Osteoblast (primary cell): ENCODE measurements around the gene AGTRAP. TPM values are rescaled to one million over a fixed set of nuclear protein-coding genes. Genes with fewer than 3 reads are reported as not detected.

ENCODE experiments used
- DNase-seq: peaks from one replicate; pipeline ENCODE4 v3.0.0; 2011; ENCODE audit warnings: low spot score, mixed read lengths; ENCODE audit not compliant: insufficient read length; ENCODE audit errors: missing footprints
- H2AFZ ChIP-seq: 2 replicates; pipeline ENCODE4 v1.6.0; 2011; ENCODE audit warnings: mild to moderate bottlenecking, low read length
- H3K27ac ChIP-seq: 2 replicates; pipeline ENCODE4 v1.5.1; 2011; ENCODE audit warnings: mild to moderate bottlenecking, low read depth, low read length, moderate library complexity
- H3K27me3 ChIP-seq: 2 replicates; pipeline ENCODE4 v1.6.0; 2012; ENCODE audit warnings: mild to moderate bottlenecking, control low read depth, inconsistent platforms, low read length, moderate library complexity; ENCODE audit not compliant: insufficient read depth
- H3K36me3 ChIP-seq: 2 replicates; pipeline ENCODE4 v1.5.1; 2011; ENCODE audit warnings: mild to moderate bottlenecking, low read length, control low read depth, moderate library complexity; ENCODE audit not compliant: insufficient read depth
- H3K4me1 ChIP-seq: 2 replicates; pipeline ENCODE4 v1.5.1; 2011; ENCODE audit warnings: mild to moderate bottlenecking, low read length, control low read depth, moderate library complexity; ENCODE audit not compliant: insufficient read depth
- H3K4me2 ChIP-seq: 2 replicates; pipeline ENCODE4 v1.6.0; 2011; ENCODE audit warnings: mild to moderate bottlenecking, low read length; ENCODE audit not compliant: insufficient read depth
- H3K4me3 ChIP-seq: fragments of 200-600 bp; sonication (generic); 3 replicates; pipeline ENCODE4 v1.5.1; 2012; ENCODE audit warnings: mild to moderate bottlenecking, low read length, inconsistent platforms; ENCODE audit not compliant: insufficient read depth
- H3K79me2 ChIP-seq: 2 replicates; pipeline ENCODE4 v1.6.0; 2012; ENCODE audit warnings: mild to moderate bottlenecking, low read length, control low read depth, inconsistent platforms; ENCODE audit not compliant: insufficient read depth
- H3K9me3 ChIP-seq: 2 replicates; pipeline ENCODE4 v1.5.1; 2011; ENCODE audit warnings: low read depth, low read length, control low read depth
- H4K20me1 ChIP-seq: 2 replicates; pipeline ENCODE4 v1.6.0; 2012; ENCODE audit warnings: mild to moderate bottlenecking, low read length, control low read depth; ENCODE audit not compliant: insufficient read depth
- CTCF ChIP-seq: IDR thresholded peaks from 2 replicates; pipeline ENCODE4 v1.5.1; 2011; ENCODE audit warnings: mild to moderate bottlenecking, low read depth, low read length, moderate library complexity; ENCODE audit errors: extremely low read depth
- total RNA-seq: library from RNA; depleted of rRNA; stranded (reverse); fragments of >200 nt; gene quantifications from 2 replicates; pipeline ENCODE4 v1.2.3, GENCODE V29; 2012

Gene AGTRAP
- total RNA-seq, 1 donor, result 56.5 TPM

- DNase-seq, result peak; percentile 19
- peaks cover 17% of the 10 kb centered on the region for H3K79me2 ChIP-seq
- no peak for TF ChIP-seq CTCF
- H3K4me2 ChIP-seq, result no peak overlapping the region
- peaks cover 48% of the 10 kb centered on the region for H4K20me1 ChIP-seq
- no peak overlapping the region for H2AFZ ChIP-seq
- no peak overlapping the region for H3K27ac ChIP-seq
- peaks cover 4% of the 10 kb centered on the region for H3K4me1 ChIP-seq
- H3K27me3 ChIP-seq, result no peaks in the 10 kb centered on the region
- H3K9me3 ChIP-seq, result no peaks in the 10 kb centered on the region
- peaks cover 6% of the 10 kb centered on the region for H3K36me3 ChIP-seq
- H3K4me3 ChIP-seq, result no peak overlapping the region
These were observed 6.1 kb downstream of the AGTRAP start for GRCh38 chr1:11741919-11742558.

GRCh38 chr1:11744287-11744686 is 8.4 kb downstream of the AGTRAP start:
- Histone ChIP-seq H3K4me3 (no peak overlapping the region), H3K79me2 (peaks cover 6% of the 10 kb centered on the region), H3K27ac (no peak overlapping the region), H3K4me1 (no peaks in the 10 kb centered on the region), H3K4me2 (no peak overlapping the region), H4K20me1 (peaks cover 54% of the 10 kb centered on the region), H3K27me3 (no peaks in the 10 kb centered on the region), H2AFZ (no peak overlapping the region), H3K9me3 (no peaks in the 10 kb centered on the region), H3K36me3 (peaks cover 13% of the 10 kb centered on the region)
- peak; percentile 43 for DNase-seq
- no peak for TF ChIP-seq CTCF

- TF ChIP-seq CTCF, result no peak
- Histone ChIP-seq H3K4me2 (no peak overlapping the region), H3K4me1 (no peaks in the 10 kb centered on the region), H3K27ac (no peak overlapping the region), H3K36me3 (peaks cover 24% of the 10 kb centered on the region), H3K4me3 (no peak overlapping the region), H3K27me3 (no peaks in the 10 kb centered on the region), H3K9me3 (no peaks in the 10 kb centered on the region), H3K79me2 (peaks cover 3% of the 10 kb centered on the region), H2AFZ (no peak overlapping the region), H4K20me1 (peaks cover 49% of the 10 kb centered on the region)
- peak; percentile 88 for DNase-seq
These were observed 10.2 kb downstream of the AGTRAP start for GRCh38 chr1:11746092-11746491.

- DNase-seq, result peak; percentile 47
- peaks cover 44% of the 10 kb centered on the region for H4K20me1 ChIP-seq
- H3K27me3 ChIP-seq, result no peaks in the 10 kb centered on the region
- no peak overlapping the region for H3K4me2 ChIP-seq
- no peaks in the 10 kb centered on the region for H3K9me3 ChIP-seq
- no peak overlapping the region for H3K27ac ChIP-seq
- no peak for TF ChIP-seq CTCF
- no peaks in the 10 kb centered on the region for H3K4me1 ChIP-seq
- no peaks in the 10 kb centered on the region for H3K79me2 ChIP-seq
- H3K36me3 ChIP-seq, result peaks cover 24% of the 10 kb centered on the region
- no peak overlapping the region for H3K4me3 ChIP-seq
- no peak overlapping the region for H2AFZ ChIP-seq
These were observed 11.0 kb downstream of the AGTRAP start for GRCh38 chr1:11746795-11747487.
